Astrocyte (in vitro differentiated cells and primary cell): ENCODE data around the gene MEDAG. TPM values are rescaled to one million over a fixed set of nuclear protein-coding genes. Genes with fewer than 3 reads are reported as not detected.

Experiments used
- DNase-seq: peaks from one replicate; pipeline ENCODE4 v3.0.0-alpha.2; 2010; ENCODE audit warnings: low read depth
- FAIRE-seq: peaks from 2 replicates; lab custom pipeline; 2011; peaks lifted over from hg19 to GRCh38; lab: Jason Lieb, UNC
- H2AFZ ChIP-seq: 2 replicates; pipeline ENCODE4 v1.6.0; 2012; ENCODE audit warnings: low read depth, low read length, inconsistent platforms
- H3K27ac ChIP-seq: 2 replicates; pipeline ENCODE4 v1.5.1; 2011; ENCODE audit warnings: low read depth, low read length, inconsistent platforms
- H3K27me3 ChIP-seq: 2 replicates; pipeline ENCODE4 v1.6.0; 2011; ENCODE audit warnings: low read length, inconsistent platforms; ENCODE audit not compliant: insufficient read depth
- H3K36me3 ChIP-seq: 2 replicates; pipeline ENCODE4 v1.5.1; 2011; ENCODE audit warnings: low read length, inconsistent platforms; ENCODE audit not compliant: insufficient read depth
- H3K4me1 ChIP-seq: 2 replicates; pipeline ENCODE4 v1.5.1; 2011; ENCODE audit warnings: low read length, inconsistent platforms; ENCODE audit not compliant: insufficient read depth
- H3K4me2 ChIP-seq: 2 replicates; pipeline ENCODE4 v1.6.0; 2012; ENCODE audit warnings: low read length, inconsistent platforms
- H3K4me3 ChIP-seq: 2 replicates; pipeline ENCODE4 v1.5.1; 2011; ENCODE audit warnings: low read depth, mild to moderate bottlenecking, low read length, inconsistent platforms; ENCODE audit not compliant: insufficient read depth
- H3K79me2 ChIP-seq: 2 replicates; pipeline ENCODE4 v1.6.0; 2012; ENCODE audit warnings: mild to moderate bottlenecking, low read length, inconsistent platforms; ENCODE audit not compliant: insufficient read depth
- H3K9ac ChIP-seq: 2 replicates; pipeline ENCODE4 v1.6.0; 2012; ENCODE audit warnings: mild to moderate bottlenecking, low read length, inconsistent platforms
- H3K9me3 ChIP-seq: 2 replicates; pipeline ENCODE4 v1.5.1; 2012; ENCODE audit warnings: low read depth, mild to moderate bottlenecking, low read length, inconsistent platforms; ENCODE audit not compliant: insufficient read depth
- H4K20me1 ChIP-seq: 2 replicates; pipeline ENCODE4 v1.6.0; 2012; ENCODE audit warnings: low read length, inconsistent platforms; ENCODE audit not compliant: insufficient read depth
- H3K27ac Mint-ChIP-seq: one replicate; pipeline ENCODE4 v1.8.0; 2021; ENCODE audit warnings: mild to moderate bottlenecking, mixed read lengths; ENCODE audit not compliant: unreplicated experiment
- H3K27me3 Mint-ChIP-seq: one replicate; pipeline ENCODE4 v1.8.0; 2021; ENCODE audit warnings: low read depth, mixed read lengths; ENCODE audit not compliant: unreplicated experiment
- H3K36me3 Mint-ChIP-seq: one replicate; pipeline ENCODE4 v1.8.0; 2021; ENCODE audit warnings: low read depth, mixed read lengths; ENCODE audit not compliant: unreplicated experiment
- H3K4me1 Mint-ChIP-seq: one replicate; pipeline ENCODE4 v1.8.0; 2021; ENCODE audit warnings: low read depth, mixed read lengths; ENCODE audit not compliant: unreplicated experiment
- H3K4me3 Mint-ChIP-seq: one replicate; pipeline ENCODE4 v1.8.0; 2021; ENCODE audit warnings: mild to moderate bottlenecking, moderate library complexity, mixed read lengths; ENCODE audit not compliant: unreplicated experiment
- H3K9me3 Mint-ChIP-seq: one replicate; pipeline ENCODE4 v1.8.0; 2021; ENCODE audit warnings: mild to moderate bottlenecking, mixed read lengths; ENCODE audit not compliant: unreplicated experiment
- CTCF ChIP-seq: IDR thresholded peaks from 2 replicates; pipeline ENCODE4 v1.5.1; 2011; ENCODE audit warnings: low read depth, mild to moderate bottlenecking, inconsistent platforms, low read length, moderate library complexity; ENCODE audit not compliant: insufficient read depth
- EZH2 ChIP-seq: IDR thresholded peaks from 2 replicates; pipeline ENCODE4 v1.6.1; 2012; ENCODE audit warnings: mild to moderate bottlenecking, low read length, inconsistent platforms; ENCODE audit not compliant: insufficient read depth
- total RNA-seq: library from RNA; stranded (reverse); gene quantifications from 2 replicates; pipeline ENCODE4 v1.2.1, GENCODE V29; 2021

The MEDAG gene
- total RNA-seq, 1 donor from 2014 or later, result 1.5 TPM

GRCh38 chr13:30918662-30919405 lies 12.8 kb downstream of the MEDAG start:
- Histone ChIP-seq H3K9ac (no peak overlapping the region), H3K27ac (no peak overlapping the region), H3K36me3 (no peaks in the 10 kb centered on the region), H2AFZ (no peak overlapping the region), H4K20me1 (no peaks in the 10 kb centered on the region), H3K27me3 (no peaks in the 10 kb centered on the region), H3K4me3 (no peak overlapping the region), H3K4me2 (no peak overlapping the region), H3K9me3 (no peaks in the 10 kb centered on the region), H3K79me2 (no peaks in the 10 kb centered on the region), H3K4me1 (no peaks in the 10 kb centered on the region)
- Mint-ChIP-seq H3K27me3 (peaks cover 21% of the 10 kb centered on the region), H3K4me1 (peaks cover 4% of the 10 kb centered on the region), H3K27ac (no peak overlapping the region), H3K4me3 (no peak overlapping the region), H3K9me3 (no peaks in the 10 kb centered on the region), H3K36me3 (peaks cover 2% of the 10 kb centered on the region)
- TF ChIP-seq CTCF (no peak), EZH2 (no peak)
- peak; percentile 85 for FAIRE-seq
- no peak for DNase-seq

- Histone ChIP-seq H3K27ac (no peak overlapping the region), H3K4me1 (no peaks in the 10 kb centered on the region), H3K9ac (no peak overlapping the region), H3K27me3 (no peaks in the 10 kb centered on the region), H3K9me3 (no peaks in the 10 kb centered on the region), H3K79me2 (no peaks in the 10 kb centered on the region), H2AFZ (no peak overlapping the region), H3K4me3 (no peak overlapping the region), H3K4me2 (no peak overlapping the region), H3K36me3 (no peaks in the 10 kb centered on the region), H4K20me1 (no peaks in the 10 kb centered on the region)
- H3K27ac Mint-ChIP-seq, result no peak overlapping the region
- FAIRE-seq, result no peak
- DNase-seq, result no peak
- H3K4me3 Mint-ChIP-seq, result no peak overlapping the region
- H3K9me3 Mint-ChIP-seq, result no peaks in the 10 kb centered on the region
- TF ChIP-seq CTCF (no peak), EZH2 (no peak)
- peaks cover 2% of the 10 kb centered on the region for H3K36me3 Mint-ChIP-seq
- H3K27me3 Mint-ChIP-seq, result peaks cover 11% of the 10 kb centered on the region
- peaks cover 4% of the 10 kb centered on the region for H3K4me1 Mint-ChIP-seq
These were observed 14.3 kb downstream of the MEDAG start for GRCh38 chr13:30920162-30920909.

GRCh38 chr13:30923418-30923817 lies 17.3 kb downstream of the MEDAG start:
- Histone ChIP-seq H3K36me3 (no peaks in the 10 kb centered on the region), H2AFZ (no peak overlapping the region), H3K9ac (no peak overlapping the region), H3K79me2 (no peaks in the 10 kb centered on the region), H3K27ac (no peak overlapping the region), H4K20me1 (no peaks in the 10 kb centered on the region), H3K4me3 (no peak overlapping the region), H3K4me2 (no peak overlapping the region), H3K9me3 (no peaks in the 10 kb centered on the region), H3K4me1 (no peaks in the 10 kb centered on the region), H3K27me3 (no peaks in the 10 kb centered on the region)
- Mint-ChIP-seq H3K36me3 (no peaks in the 10 kb centered on the region), H3K27ac (no peak overlapping the region), H3K9me3 (no peaks in the 10 kb centered on the region), H3K4me3 (no peak overlapping the region), H3K4me1 (peaks cover 13% of the 10 kb centered on the region), H3K27me3 (peaks cover under 1% of the 10 kb centered on the region)
- DNase-seq (no peak), FAIRE-seq (no peak)
- TF ChIP-seq CTCF, result no peak
- no peak for TF ChIP-seq EZH2
